K562 (cell line): ENCODE results near the gene SEC14L2. TPM values are rescaled to one million over a fixed set of nuclear protein-coding genes. Genes with fewer than 3 reads are reported as not detected.

Experiments used
- ADNP ChIP-seq: fragments of 200-800 bp; sonication (Bioruptor generic); IDR thresholded peaks from 2 replicates; pipeline ENCODE4 v1.6.1; 2016; ENCODE audit warnings: missing genetic modification characterization, missing compliant biosample characterization
- ARHGAP35 ChIP-seq: fragments of 450-650 bp; IDR thresholded peaks from 2 replicates; pipeline ENCODE4 v1.6.1; 2018; ENCODE audit not compliant: partially characterized antibody
- CHD1 ChIP-seq: fragments of 200-600 bp; sonication (generic); IDR thresholded peaks from one replicate; pipeline ENCODE4 v1.6.1; 2012; ENCODE audit warnings: mild to moderate bottlenecking, moderate library complexity, low read length, inconsistent platforms
- CREB5 ChIP-seq: fragments of 250-450 bp; sonication (Bioruptor Pico); IDR thresholded peaks from 2 replicates; pipeline ENCODE4 v1.5.0; 2020; ENCODE audit warnings: mild to moderate bottlenecking
- EGR1 ChIP-seq: fragments of 450-650 bp; conservative IDR thresholded peaks from 2 replicates; pipeline ENCODE4 v1.6.1; 2017; ENCODE audit warnings: mild to moderate bottlenecking
- FIP1L1 ChIP-seq: fragments of 200-400 bp; formaldehyde crosslinking; IDR thresholded peaks from 2 replicates; pipeline ENCODE4 v1.6.1; 2018; ENCODE audit warnings: mild to moderate bottlenecking, low read depth, low read length; ENCODE audit not compliant: poor library complexity, severe bottlenecking
- GATA2 ChIP-seq: sonication (generic); formaldehyde crosslinking; IDR thresholded peaks from 2 replicates; pipeline ENCODE4 v1.4.0; 2020; ENCODE audit warnings: mild to moderate bottlenecking, missing genetic modification reagents
- HNRNPK ChIP-seq: fragments of 200-400 bp; formaldehyde crosslinking; IDR thresholded peaks from one replicate; pipeline ENCODE4 v1.6.1; 2018; ENCODE audit warnings: mild to moderate bottlenecking, low read depth, low read length; ENCODE audit not compliant: poor library complexity, severe bottlenecking
- IRF2 ChIP-seq: sonication (generic); formaldehyde crosslinking; IDR thresholded peaks from 2 replicates; pipeline ENCODE4 v1.8.1; 2022; ENCODE audit warnings: mild to moderate bottlenecking, missing genetic modification reagents
- KDM1A ChIP-seq, 2 experiments: fragments of 450-650 bp; IDR thresholded peaks; 2 replicates each; pipeline ENCODE4 v1.6.1; 2016; ENCODE audit warnings: mild to moderate bottlenecking in 2 of 2
- L3MBTL2 ChIP-seq: fragments of 450-650 bp; IDR thresholded peaks from 2 replicates; pipeline ENCODE4 v1.6.1; 2016; ENCODE audit warnings: mild to moderate bottlenecking, moderate library complexity
- MTA1 ChIP-seq: fragments of 450-650 bp; IDR thresholded peaks from 2 replicates; pipeline ENCODE4 v1.6.1; 2017; ENCODE audit warnings: borderline replicate concordance
- PHF20 ChIP-seq: fragments of 450-650 bp; IDR thresholded peaks from 2 replicates; pipeline ENCODE4 v1.6.1; 2018; ENCODE audit not compliant: partially characterized antibody
- RBM14 ChIP-seq: fragments of 200-400 bp; formaldehyde crosslinking; IDR thresholded peaks from 2 replicates; pipeline ENCODE4 v1.6.1; 2018; ENCODE audit warnings: low read depth, mild to moderate bottlenecking, low read length, moderate library complexity, borderline replicate concordance; ENCODE audit not compliant: insufficient read depth
- RBM34 ChIP-seq: fragments of 200-400 bp; formaldehyde crosslinking; IDR thresholded peaks from 2 replicates; pipeline ENCODE4 v1.6.1; 2018; ENCODE audit warnings: low read length, borderline replicate concordance; ENCODE audit not compliant: insufficient read depth
- SMARCC2 ChIP-seq: fragments of 450-650 bp; IDR thresholded peaks from 2 replicates; pipeline ENCODE4 v1.6.1; 2017; ENCODE audit warnings: antibody characterized with exemption, moderate library complexity, mild to moderate bottlenecking, low read depth
- STAG1 ChIP-seq: sonication (generic); formaldehyde crosslinking; IDR thresholded peaks from 2 replicates; pipeline ENCODE4 v1.5.0; 2020; ENCODE audit warnings: missing genetic modification reagents, borderline replicate concordance
- TRIM28 ChIP-seq: fragments of 450-650 bp; IDR thresholded peaks from 2 replicates; pipeline ENCODE4 v1.6.1; 2017
- XRCC4 ChIP-seq: IDR thresholded peaks from one replicate; pipeline ENCODE4 v1.6.1; 2011; ENCODE audit not compliant: insufficient read depth, insufficient read length; ENCODE audit errors: extremely low read depth
- ZBTB17 ChIP-seq: fragments of 450-650 bp; formaldehyde crosslinking; IDR thresholded peaks from 2 replicates; pipeline ENCODE4 v1.4.0; 2020; ENCODE audit warnings: mild to moderate bottlenecking
- ZFP30 ChIP-seq: fragments of 250-450 bp; sonication (Bioruptor Pico); IDR thresholded peaks from 2 replicates; pipeline ENCODE4 v1.8.0; 2022; ENCODE audit warnings: moderate library complexity, mild to moderate bottlenecking, inconsistent platforms, borderline replicate concordance
- ZFP36 ChIP-seq: fragments of 150-350 bp; IDR thresholded peaks from 2 replicates; pipeline ENCODE4 v1.6.1; 2018; ENCODE audit warnings: low read length, low read depth; ENCODE audit not compliant: partially characterized antibody
- ZNF133 ChIP-seq: fragments of 250-450 bp; sonication (Bioruptor Pico); IDR thresholded peaks from 2 replicates; pipeline ENCODE4 v1.4.0; 2020; ENCODE audit warnings: mild to moderate bottlenecking
- ZNF551 ChIP-seq: fragments of 250-450 bp; sonication (Bioruptor Pico); IDR thresholded peaks from 2 replicates; pipeline ENCODE4 v1.5.0; 2021; ENCODE audit warnings: mild to moderate bottlenecking, moderate library complexity
- ZNF766 ChIP-seq: fragments of 200-800 bp; sonication (Bioruptor generic); conservative IDR thresholded peaks from 2 replicates; pipeline ENCODE4 v1.6.1; 2016; ENCODE audit warnings: missing genetic modification characterization, missing compliant biosample characterization
- polyA plus RNA-seq, 8 experiments: library from polyadenylated mRNA; depleted of rRNA in 4 of 8; stranded (reverse) in 5 of 8; unstranded in 3 of 8; fragments of >200 nt; fragmentation: Nextera tagmentation in 2 of 8; fragmentation: Illumina TruSeq in 1 of 8; extraction: Ambion mirVana in 2 of 8; extraction: Trizol in 1 of 8; gene quantifications; 2 replicates each; pipeline versions ENCODE4 v1.2.1 to v1.2.3, GENCODE V29; 2011 to 2014; ENCODE audit warnings: inconsistent platforms in 1 of 8, missing spikeins in 1 of 8
- total RNA-seq, 7 experiments: library from RNA; depleted of rRNA in 6 of 7; stranded (reverse); fragments of >200 nt in 6 of 7; fragmentation: Illumina TruSeq in 2 of 7; extraction: Trizol in 2 of 7; gene quantifications; 2 replicates each; pipeline versions ENCODE4 v1.2.1 to v1.2.3, GENCODE V29; 2011 to 2021; ENCODE audit warnings: low replicate concordance in 1 of 7
- TF ChIP-seq, protein P1 (sequence below): fragments of 450-650 bp; IDR thresholded peaks from 2 replicates; pipeline ENCODE4 v1.7.0; 2016; ENCODE audit warnings: borderline replicate concordance
- TF ChIP-seq, protein P2 (sequence below): sonication (generic); formaldehyde crosslinking; IDR thresholded peaks from 2 replicates; pipeline ENCODE4 v1.8.0; 2022; ENCODE audit warnings: mild to moderate bottlenecking, missing genetic modification reagents

SEC14L2 gene
- total and polyA plus RNA-seq, 9 of the 15 experiments (the other 6 are each of a cell fraction or from before 2014, with no cell fraction given), result 0.03 to 0.17 (median 0.10) TPM

DNA sequence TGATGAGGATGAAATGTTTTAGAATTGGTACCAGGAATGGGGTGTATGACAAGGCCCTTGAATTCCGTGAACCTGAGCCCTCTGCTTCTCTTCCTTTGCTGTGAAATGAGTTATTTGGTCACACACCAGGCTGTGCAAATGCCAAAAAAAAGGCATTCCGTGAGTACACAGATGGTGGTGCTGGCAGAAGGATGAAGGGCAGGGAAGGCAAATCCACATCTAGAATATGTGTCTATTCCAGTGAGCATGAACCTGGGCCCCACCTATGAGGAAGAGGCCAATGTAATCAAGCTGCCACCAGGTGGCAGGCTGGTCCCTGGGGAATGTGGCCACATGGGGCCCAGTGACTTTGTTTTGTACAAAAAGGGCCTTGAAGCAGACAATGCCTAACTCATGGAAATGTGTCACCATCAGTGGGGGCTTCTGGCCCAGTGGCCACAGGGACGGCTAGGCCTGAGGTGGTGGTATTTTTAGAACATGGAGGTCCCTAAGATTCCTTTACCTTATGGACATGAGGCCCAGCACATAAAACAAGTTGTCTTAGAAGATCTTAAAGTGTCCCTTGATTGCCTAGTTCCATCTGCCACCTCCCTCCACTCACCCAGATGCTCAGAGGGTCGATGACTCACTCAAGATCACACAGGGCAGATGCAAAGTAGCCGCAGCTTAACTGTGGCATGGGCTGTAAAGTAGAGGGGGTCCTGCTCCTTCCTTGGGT lies 5.7 kb upstream of the SEC14L2 start (continued):
- no peak for TF ChIP-seq ARHGAP35
- no peak for TF ChIP-seq HNRNPK
- TF ChIP-seq IRF2, result no peak
- no peak for TF ChIP-seq CREB5
- TF ChIP-seq ZFP36, result no peak
- TF ChIP-seq XRCC4, result no peak
- TF ChIP-seq PHF20, result no peak
- no peak for TF ChIP-seq EGR1
- peak; percentile 74 for TF ChIP-seq STAG1
- TF ChIP-seq RBM14, result no peak
- TF ChIP-seq CHD1, result no peak
- TF ChIP-seq L3MBTL2, result peak; percentile 49; the same call in 1 of the 2 replicates
- no peak for TF ChIP-seq ZBTB17 (CRISPR knock-in tag)
- TF ChIP-seq TRIM28, result peak; percentile 94
- TF ChIP-seq, protein P1, sequence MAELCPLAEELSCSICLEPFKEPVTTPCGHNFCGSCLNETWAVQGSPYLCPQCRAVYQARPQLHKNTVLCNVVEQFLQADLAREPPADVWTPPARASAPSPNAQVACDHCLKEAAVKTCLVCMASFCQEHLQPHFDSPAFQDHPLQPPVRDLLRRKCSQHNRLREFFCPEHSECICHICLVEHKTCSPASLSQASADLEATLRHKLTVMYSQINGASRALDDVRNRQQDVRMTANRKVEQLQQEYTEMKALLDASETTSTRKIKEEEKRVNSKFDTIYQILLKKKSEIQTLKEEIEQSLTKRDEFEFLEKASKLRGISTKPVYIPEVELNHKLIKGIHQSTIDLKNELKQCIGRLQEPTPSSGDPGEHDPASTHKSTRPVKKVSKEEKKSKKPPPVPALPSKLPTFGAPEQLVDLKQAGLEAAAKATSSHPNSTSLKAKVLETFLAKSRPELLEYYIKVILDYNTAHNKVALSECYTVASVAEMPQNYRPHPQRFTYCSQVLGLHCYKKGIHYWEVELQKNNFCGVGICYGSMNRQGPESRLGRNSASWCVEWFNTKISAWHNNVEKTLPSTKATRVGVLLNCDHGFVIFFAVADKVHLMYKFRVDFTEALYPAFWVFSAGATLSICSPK, result no peak
- TF ChIP-seq, protein P2, sequence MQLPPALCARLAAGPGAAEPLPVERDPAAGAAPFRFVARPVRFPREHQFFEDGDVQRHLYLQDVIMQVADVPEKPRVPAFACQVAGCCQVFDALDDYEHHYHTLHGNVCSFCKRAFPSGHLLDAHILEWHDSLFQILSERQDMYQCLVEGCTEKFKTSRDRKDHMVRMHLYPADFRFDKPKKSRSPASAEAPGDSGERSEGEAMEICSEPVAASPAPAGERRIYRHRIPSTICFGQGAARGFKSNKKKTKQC (CRISPR knock-in tag), result no peak
- no peak for TF ChIP-seq ZFP30
- no peak for TF ChIP-seq RBM34
- TF ChIP-seq FIP1L1, result no peak
- no peak for TF ChIP-seq SMARCC2
- no peak for TF ChIP-seq MTA1
- no peak for TF ChIP-seq GATA2 (CRISPR knock-in tag)
- TF ChIP-seq ZNF766 (CRISPR knock-in tag), result no peak
- TF ChIP-seq ADNP (tag), result no peak
- TF ChIP-seq ZNF133 (CRISPR knock-in tag), result no peak
- no peak for TF ChIP-seq KDM1A (IDR thresholded peaks at IDR 0.05)
- TF ChIP-seq ZNF551 (CRISPR knock-in tag), result no peak
